ENCODE results near the gene MYO9B. TPM values are rescaled to one million over a fixed set of nuclear protein-coding genes. Genes with fewer than 3 reads are reported as not detected.

The MYO9B gene
- total RNA-seq, 1 donor from 2014 or later = 24.1 TPM

DNA sequence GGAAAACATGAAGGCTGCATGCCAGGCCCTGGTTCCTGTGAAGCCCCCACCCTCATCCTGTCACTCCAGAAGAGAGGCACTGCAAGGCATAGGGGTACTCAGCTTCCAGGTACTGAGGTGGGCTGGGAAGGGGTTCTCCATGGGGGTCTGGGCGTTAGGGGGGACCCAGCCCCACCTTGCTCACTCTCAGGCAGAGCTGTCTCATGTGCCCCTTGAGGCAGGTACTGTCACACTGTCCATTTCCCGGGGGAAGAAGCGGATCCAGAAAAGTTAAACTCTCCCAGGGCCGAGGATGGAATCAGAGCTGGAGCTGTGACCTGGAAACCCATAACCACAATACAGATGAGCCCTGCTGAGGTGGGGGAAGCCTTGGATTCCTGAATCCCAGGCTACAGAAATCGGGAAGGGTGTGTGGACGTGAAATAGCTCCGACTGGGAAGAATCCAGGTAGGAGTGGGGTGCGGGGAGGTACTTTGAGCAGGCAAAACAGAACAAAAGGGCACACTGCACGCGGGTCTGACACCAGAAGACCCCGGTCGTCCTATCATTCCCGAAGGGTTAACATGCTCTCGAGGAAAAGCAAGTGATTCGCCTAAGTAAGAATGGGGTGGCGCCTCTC is 139.0 kb downstream of the MYO9B start:
- DNase-seq = no peak

DNA sequence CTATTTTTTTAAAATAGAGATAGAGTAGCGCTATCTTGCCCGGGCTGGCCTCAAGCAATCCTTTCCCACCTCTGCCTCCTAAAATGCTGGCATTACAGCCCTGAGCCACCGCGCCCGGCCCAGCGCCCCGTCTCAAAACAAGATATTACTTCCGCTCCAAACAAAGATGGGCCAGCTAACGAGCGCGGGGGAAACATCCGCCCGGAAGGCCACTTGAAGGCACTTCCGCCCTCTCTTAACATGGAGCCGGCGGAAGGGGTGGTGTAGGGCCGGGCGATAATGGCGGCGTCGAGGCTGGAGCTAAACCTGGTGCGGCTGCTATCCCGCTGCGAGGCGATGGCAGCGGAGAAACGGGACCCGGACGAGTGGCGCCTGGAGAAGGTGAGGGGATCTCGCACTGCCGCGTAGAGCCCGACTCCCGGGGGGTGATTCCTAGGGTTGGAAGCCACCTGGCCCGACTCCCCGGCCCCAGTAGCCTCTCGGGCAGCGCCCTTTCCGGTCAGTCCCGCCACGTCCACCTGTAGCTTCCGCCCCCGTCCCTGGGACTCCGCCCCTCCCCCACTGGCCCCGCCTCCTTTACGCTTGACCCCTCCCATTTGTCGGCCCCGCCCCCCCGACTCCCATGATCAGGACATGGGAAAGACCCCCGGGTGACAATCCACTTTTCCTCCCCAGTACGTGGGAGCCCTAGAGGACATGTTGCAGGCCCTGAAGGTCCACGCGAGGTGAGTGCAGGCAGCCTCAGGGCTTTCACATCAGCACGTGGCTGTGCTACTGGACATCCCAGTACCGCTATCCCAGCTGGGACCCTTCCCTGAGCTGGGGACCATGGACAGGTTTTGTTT is 139.8 kb downstream of the MYO9B start, which contains the start of gene USE1:
Gene USE1 (plus strand): TSS at position 231 of the 845 bp plus-strand sequence. CDS start 49 bp downstream, at position 280.
- peak; percentile 97 for DNase-seq

DNA sequence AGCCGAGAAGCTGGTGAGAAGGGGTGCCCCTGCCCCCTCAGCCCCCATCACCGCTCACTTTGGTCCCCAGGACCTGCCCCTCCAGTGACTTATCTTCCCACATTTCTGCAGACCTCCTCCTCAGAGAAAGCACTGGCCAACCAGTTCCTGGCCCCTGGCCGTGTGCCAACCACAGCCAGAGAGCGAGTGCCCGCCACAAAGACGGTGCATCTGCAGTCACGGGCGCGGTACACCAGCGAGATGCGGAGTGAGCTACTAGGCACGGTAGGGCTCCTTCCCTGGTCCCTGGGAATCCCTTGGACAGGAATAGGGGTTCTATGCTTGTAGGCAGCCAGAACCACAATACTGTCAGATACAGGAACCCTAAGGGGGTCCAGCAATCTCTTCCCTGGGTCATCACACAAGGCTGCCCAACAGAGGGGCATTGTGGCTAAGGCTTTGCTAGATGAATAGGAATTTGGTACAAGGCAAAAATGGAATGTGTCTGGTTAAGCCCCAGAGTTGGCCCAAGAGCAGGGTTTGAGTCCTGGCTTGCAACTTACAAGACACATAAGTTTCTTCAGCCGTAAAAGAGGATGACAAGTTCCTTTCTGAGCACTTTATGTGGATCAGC is 140.6 kb downstream of the MYO9B start:
- no peak for DNase-seq

DNA sequence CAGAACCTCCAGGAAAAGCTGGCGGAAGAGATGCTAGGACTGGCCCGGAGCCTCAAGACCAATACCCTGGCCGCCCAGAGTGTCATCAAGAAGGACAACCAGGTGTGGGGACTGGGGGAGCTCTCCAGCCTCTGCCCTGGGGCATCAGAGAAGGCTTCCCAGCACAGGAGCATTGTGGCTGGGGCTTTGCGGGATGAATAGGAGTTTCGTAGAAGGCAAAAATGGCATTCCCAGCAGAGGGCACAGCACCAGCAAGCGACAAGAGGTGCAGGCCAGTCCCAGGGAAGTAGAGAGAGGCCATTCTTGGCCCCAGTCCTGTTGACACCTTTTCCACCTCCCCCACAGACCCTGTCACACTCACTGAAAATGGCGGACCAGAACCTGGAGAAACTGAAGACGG is 143.7 kb downstream of the MYO9B start:
- DNase-seq = no peak

DNA sequence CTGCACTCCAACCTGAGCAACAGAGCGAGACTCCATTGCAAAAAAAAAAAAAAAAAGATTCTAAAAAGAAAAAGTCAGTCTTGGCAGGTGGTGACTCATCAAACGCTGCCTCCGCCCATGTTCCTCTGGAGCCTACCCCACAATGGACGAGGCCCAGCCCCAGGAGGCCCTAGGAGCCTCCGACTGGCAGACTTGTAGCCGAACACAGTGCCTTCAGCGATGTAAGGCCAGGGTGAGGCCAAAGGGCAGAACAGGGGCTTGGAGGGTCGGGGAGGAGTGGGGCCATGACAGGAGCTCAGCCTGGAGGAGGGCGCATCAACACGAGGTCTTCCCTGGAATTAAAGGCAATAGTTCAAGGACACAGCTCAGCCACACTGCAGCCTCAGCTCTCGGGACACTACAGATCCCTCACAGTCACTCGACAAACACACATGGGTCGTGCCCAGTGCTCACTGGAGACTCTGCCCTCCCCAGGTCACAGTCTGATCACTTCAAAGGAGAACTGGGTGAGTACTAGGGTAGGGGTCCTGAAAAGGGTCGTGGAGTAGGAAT is 144.7 kb downstream of the MYO9B start:
- no peak for DNase-seq

DNA sequence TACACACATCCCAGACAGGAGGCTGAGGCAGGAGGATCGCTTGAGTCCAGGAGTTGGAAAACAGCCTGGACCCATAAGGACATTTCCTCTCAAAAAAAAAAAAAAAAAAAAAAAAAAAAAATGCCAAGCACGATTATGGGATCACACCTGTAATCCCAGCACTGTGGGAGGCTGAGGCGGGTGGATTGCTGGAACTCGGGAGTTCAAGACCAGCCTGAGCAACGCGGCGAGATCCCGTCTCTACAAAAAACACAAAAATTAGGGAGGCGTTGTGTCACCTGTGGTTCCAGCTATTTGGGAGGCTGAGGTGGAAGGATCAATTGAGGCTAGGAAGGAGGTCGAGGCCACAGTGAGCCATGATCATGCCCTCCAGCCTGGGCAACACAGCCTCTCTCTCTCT is 149.5 kb downstream of the MYO9B start:
- no peak for DNase-seq

DNA sequence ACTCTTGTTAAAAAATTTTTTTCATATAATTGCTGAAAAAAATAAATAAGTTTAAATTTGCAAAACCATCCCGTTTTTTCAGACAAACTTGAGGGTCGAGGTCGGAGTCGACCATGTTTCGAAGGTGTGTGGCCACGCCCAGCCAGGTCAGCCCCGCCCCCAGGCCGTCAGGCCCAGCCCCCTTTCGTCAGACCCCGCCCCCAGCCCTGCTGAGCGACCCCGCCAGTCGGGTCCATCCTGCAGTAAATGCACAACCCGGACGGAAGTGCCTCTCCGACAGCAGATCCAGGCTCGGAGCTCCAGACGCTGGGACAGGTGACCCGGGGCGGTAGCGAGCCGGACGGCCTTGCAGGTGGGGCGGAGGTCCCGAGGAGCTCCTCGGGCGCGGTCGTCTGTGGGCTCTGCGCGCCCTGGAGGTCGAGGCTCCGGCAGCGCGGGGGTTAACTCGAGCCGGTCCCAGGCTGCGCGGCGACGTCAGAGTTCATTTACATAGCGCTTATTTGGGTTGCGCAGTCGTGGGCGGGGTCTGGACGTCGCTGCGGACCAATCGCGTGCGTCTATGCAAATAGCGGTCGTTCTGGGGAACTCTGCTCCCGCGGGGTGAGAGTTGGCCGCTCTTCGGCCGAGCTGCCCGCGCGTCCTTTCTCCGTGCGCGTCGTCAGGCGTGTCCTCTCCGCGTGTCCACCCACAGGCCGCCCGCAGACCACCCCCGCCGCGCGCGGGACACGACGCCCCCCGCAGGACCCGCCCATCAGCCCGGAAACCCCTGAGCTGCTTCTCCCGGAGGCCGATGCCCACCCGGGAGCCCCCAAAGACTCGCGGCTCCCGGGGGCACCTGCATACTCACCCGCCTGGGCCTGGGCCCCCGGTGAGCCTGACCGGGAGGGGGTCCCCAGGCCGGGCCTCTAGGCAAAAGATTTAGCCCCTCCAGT is 150.7 kb downstream of the MYO9B start, which contains the start of gene OCEL1:
Gene OCEL1 (plus strand): TSS at position 225 of the 932 bp plus-strand sequence. CDS start 22 bp downstream, at position 247.
- peak; percentile 99 for DNase-seq

DNA sequence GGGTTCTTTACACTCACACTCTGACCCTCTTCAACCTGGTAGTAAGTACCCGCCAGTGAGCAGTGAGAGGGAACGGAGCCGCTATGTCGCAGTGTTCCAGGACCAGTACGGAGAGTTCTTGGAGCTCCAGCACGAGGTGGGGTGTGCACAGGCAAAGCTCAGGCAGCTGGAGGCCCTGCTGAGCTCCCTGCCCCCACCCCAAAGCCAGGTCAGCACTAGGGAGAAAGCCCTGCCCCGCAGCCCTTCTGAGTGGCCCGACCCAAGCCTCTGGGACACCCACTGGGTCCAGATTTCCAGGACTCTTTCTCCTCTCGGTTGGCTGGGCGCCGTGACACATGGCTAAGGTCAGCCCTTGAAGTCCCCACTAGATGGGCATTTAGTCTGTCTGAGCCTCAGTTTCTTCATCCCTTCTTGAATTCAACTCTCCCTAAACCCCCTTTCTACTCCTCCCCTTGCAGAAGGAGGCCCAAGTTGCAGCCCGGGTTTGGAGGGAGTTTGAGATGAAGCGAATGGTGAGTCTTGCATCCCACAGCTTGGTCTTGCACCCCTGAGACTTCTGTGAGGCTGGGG is 152.3 kb downstream of the MYO9B start:
- no peak for DNase-seq

DNA sequence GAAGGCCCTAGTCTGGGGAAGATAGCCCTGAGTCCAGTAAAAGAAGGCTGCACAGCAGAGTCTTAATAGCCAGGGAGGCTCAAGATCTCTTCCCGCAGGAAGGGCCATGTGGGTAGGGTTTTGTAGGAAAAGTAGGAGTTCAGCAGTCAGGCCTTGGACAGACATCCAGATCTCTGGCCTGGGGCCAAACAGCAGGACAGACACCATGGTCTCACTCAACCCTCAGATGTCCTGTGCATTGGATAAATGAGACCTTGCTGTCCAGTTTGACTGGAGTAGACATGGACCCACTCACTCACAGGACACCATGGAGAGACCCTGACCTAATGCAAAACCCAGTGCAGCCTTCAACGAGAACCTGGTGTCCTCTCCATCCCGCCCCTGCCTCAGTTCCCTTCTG is 154.3 kb downstream of the MYO9B start:
- no peak for DNase-seq

DNA sequence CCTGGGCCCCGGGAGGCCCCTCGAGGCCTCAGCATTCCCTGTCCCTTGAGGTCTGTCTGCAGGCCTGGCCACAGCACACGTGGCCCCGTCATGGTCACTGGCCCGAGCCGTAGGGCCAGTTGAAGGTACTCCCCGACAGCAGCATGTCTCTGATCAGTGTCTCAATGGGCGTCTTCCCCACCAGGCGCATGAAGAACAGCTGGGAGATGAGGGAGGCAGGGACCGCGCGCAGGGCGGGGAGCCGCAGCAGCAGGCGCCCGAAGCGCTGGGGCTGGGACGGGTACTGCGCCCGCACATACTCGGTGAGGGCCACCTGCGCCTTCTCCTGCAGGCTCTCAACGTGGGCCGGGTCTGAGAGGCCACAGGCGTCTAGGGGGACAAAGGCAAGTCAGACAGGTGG is 156.7 kb downstream of the MYO9B start:
- DNase-seq = no peak

DNA sequence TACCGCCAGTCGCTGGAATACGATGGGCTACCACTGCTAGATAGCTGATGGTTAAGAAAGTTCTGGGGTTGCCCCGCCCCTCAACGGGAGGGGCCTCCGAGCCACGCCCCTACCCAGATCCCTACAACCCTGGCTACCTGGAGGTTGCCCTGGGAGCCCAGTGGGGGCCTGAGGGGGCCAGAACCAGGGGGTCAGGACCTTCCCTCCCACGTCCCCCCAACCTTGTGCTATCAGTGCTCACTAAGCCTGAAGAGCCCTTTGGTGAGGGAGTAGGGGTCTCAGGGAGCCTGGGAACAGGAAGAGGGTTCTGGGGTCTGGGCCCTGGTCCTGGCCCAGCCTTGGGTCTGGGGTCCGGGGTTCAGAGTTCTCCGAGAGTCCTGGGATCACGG is 159.3 kb downstream of the MYO9B start:
- DNase-seq = no peak

DNA sequence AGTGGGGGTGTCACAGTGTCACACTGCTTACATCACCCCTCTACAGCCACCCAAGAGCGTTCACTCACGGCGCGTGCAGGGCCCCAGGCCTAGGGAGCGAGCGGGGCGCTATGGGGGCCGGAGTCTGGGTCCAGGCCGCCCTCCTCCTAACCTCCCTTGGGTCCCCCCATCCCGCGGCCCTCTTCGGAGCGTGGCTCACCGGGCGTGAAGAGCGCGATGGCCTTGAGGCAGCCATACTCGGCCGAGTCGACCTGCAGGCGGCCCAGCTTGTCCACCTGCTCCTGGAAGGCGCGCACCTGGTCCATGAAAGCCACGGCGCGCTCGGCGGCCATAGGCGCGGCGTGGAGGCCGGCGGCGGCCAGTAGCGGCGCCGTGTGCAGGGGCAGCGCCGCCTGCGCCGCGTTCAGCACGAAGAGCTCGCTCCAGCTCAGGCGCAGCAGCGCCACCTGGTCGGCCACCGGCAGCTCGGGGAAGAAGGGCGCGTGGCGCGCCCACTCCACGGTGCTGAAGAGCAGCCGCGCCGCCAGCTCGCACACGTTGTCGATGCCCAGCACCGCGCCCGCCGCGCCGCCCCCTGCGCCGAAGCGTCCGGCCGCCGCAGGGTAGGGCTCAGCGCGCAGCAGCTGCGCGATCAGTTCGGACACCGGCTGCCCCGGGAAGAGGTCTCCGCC is 159.9 kb downstream of the MYO9B start:
- peak; percentile 86 for DNase-seq

DNA sequence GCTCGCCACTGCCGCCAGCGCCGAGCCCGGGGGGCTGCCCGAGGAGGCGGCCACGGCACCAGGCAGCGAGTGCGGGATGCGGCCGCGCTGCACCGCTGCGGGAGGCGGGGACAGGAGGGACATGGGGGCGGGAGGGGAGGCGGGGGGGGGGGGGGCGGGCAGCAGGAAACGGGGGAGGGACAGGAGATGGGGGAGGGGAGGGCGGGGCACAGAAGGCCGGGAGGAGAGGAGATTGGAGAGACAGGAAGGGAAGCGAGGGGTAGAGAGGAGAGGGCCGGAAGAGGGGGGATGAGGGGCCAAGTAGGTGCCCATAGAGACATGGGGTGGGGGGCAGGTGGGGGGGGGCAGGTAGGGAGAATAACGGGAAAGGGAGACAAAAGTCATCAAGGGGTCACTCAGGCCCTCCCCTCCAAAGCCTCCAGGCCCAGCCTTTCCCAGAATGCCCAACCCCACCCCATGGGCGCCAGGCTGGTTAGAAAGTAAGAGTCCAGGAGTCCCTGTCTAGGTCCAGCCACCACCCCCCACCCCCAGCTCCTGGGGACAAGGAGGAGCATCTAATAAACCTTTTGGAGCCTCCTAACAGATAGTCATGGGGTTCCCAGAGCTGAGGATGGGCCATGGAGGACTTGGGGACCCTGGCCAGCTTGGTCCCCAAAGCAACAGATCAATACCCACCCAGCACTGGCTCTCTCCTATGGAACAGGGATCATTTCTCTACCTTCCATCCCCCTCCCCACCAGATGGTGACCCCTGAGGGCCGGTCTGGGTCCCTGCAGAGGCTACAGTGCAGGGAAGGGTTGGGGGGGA is 160.6 kb downstream of the MYO9B start:
- no peak for DNase-seq

DNA sequence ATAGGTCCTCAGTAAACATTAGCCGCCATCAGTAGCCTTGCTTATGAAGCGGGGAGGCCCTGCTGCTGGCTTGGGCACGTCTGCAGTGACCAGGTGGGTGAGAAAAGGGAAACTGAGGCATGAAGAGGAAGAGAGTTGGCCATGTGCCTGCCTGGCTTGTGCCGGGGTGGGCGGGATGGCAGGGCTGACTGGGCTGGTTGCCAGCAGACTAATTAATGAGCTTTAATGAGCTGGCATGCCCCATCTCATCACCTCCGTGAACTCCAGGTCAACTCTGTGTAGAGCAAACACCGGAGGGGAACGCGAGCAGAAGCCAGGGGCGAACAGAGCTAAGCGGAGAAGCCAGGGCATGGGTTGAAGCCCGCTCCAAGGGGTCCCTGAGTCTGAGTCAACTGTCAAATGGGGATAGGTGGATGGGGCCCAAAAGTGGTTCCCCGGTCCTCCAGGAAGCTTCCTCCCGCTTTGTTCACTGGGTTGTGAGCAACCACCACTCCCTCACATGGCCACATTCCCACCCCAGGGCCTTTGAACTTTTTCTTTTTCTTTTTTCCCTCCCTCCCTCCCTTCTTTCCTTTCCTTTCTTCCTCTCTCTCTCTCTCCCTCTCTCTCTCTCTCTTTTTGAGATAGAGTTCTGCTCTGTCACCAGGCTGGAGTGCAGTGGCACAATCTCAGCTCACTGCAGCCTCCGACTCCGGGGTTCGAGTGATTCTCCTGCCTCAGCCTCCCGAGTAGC is 161.4 kb downstream of the MYO9B start:
- DNase-seq = no peak

DNA sequence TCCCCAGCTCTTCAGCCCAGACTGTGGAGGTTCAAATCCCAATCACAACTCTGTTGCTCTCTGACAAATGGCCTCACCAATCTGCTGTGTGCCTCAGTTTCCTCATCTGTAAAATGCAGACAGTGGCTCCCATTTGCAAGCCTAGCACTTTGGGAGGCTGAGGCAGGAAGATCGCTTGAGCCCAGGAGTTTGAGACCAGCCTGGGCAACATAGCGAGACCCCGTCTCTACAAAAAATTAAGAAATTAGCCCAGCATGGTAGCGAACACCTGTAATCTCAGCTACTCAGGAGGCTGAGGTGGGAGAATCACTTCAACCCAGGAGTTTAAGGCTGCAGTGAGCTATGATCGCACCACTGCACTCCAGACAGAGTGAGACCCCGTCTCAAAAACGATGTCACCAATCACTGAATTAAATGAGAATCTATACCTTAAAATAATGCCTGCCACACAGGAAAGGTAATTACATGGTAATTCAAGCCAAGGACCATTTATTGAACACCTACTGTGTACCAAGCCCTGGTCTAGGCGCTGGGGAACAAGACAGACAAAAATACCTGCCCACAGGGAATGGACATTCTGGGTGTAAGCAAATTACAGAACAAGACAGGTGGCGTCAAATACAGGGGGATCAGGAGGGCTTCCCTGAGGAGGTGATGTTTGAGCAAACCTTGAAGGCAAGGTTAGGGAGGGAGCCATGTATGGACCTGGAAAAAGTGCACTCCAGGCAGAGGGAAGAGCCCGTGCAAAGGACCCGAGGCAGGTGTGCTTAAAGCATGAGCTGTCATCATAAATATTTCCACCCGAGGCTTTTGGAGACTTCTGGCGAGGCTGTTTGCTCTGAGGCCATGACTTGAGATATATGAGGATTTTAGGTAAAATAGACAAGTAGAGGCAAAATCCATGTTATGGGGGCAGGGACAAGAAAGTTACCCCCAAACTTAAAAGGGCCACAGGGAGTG is 162.4 kb downstream of the MYO9B start:
- no peak for DNase-seq

DNA sequence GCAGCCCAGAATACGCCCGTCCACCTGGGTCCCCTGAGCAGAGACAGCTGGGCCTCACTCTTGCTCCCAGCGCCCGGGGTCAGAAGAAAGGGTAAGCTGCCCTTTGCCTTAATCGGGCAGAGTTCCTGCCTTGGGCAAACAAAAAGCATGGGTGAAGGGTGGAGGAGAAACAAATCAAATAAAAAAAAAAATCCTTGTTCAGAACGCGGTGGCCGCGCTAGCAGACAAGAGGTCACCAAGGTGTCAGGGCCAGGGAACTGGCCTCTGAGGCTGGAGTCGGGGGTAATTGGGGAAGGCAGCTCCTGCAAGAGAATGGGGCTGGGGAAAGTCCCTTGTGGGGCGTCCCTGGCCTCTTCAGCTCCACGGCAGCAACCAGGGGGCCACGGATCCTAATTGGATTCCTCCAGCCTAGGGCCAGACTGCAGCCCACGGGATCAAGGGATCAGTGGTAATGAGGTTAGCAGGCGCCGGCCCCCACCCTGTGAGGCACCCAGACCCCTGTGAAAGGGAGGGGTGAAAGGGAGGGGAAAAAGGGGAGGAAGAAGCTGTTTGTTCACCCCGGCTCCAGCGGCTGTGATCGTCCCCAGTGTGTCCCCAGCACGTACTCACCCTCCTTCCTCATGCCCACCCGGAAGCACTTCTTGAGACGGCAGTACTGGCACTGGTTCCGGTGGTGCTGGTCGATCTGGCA is 164.6 kb downstream of the MYO9B start:
- no peak for DNase-seq

DNA sequence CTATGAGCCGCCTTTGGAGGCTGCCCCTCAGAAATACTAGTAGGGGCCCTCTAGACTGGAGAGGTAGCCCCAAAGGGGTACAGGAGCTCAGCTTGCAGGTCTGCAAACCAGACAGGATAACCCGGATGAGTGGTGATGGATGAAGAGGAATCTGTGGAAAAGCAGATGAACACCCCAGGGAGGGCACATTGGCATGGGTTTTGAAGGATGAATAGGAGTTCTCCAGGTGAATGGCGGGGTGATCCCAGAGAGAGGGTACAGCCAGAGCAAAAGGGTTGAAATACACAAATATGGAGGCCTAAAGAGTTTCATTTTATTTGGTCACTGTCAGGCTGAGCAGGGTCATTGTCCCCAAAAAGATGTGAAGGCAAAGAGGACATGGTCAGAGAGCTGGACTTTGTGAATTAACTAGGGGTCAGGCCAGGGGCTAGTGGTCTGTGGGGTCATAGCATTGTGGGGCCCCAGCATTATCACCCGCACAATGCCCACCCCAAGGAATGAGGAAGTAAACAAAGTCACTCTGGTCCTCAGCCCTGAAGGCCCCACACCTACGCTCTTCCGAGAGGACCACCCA is 165.3 kb downstream of the MYO9B start:
- DNase-seq = no peak

Data from tongue (tissue), 2 donors.